Activated effector memory CD4-positive, alpha-beta T cell treated with Interleukin-2 at 50 U/mL for 16 hours (primary cell): ENCODE measurements around the gene SPTB.

ENCODE experiments used
- DNase-seq: peaks from one replicate; pipeline ENCODE4 v3.0.0-alpha.2; 2020

The SPTB gene

GRCh38 chr14:64848239-64848638 lies 31.5 kb downstream of the SPTB start:
- DNase-seq = no peak

- no peak for DNase-seq
Measured at GRCh38 chr14:64846319-64846718, 33.4 kb downstream of the SPTB start.

GRCh38 chr14:64845878-64846277 lies 33.8 kb downstream of the SPTB start:
- DNase-seq = no peak

- DNase-seq = no peak
Measured at GRCh38 chr14:64844969-64845536, 34.7 kb downstream of the SPTB start.

GRCh38 chr14:64844272-64844671 lies 35.4 kb downstream of the SPTB start:
- no peak for DNase-seq

GRCh38 chr14:64843548-64843947 lies 36.2 kb downstream of the SPTB start:
- DNase-seq = no peak

GRCh38 chr14:64841772-64842750 lies 37.6 kb downstream of the SPTB start:
- no peak for DNase-seq

- no peak for DNase-seq
Measured at GRCh38 chr14:64841121-64841651, 38.5 kb downstream of the SPTB start.

- DNase-seq = no peak
Measured at GRCh38 chr14:64838656-64839055, 41.1 kb downstream of the SPTB start.

- no peak for DNase-seq
Measured at GRCh38 chr14:64835431-64835830, 44.3 kb downstream of the SPTB start.

- DNase-seq = no peak
Measured at GRCh38 chr14:64834965-64835364, 44.7 kb downstream of the SPTB start.

- no peak for DNase-seq
Measured at GRCh38 chr14:64831419-64831818, 48.3 kb downstream of the SPTB start.

- no peak for DNase-seq
Measured at GRCh38 chr14:64830961-64831360, 48.7 kb downstream of the SPTB start.

- no peak for DNase-seq
Measured at GRCh38 chr14:64828071-64828470, 51.6 kb downstream of the SPTB start.

GRCh38 chr14:64826845-64827244 lies 52.9 kb downstream of the SPTB start:
- no peak for DNase-seq

- no peak for DNase-seq
Measured at GRCh38 chr14:64826333-64826732, 53.4 kb downstream of the SPTB start.

GRCh38 chr14:64825509-64825908 lies 54.2 kb downstream of the SPTB start:
- no peak for DNase-seq

GRCh38 chr14:64825006-64825405 lies 54.7 kb downstream of the SPTB start:
- no peak for DNase-seq

GRCh38 chr14:64824471-64824870 lies 55.2 kb downstream of the SPTB start:
- DNase-seq = no peak

- peak; percentile 50 for DNase-seq
Measured at GRCh38 chr14:64823305-64823861, 56.3 kb downstream of the SPTB start.

GRCh38 chr14:64821651-64822050 lies 58.1 kb downstream of the SPTB start:
- DNase-seq = no peak

- no peak for DNase-seq
Measured at GRCh38 chr14:64818151-64818550, 61.6 kb downstream of the SPTB start.

- no peak for DNase-seq
Measured at GRCh38 chr14:64817631-64818030, 62.1 kb downstream of the SPTB start.
